Measurements from ENCODE around the gene SOX15. TPM values are rescaled to one million over a fixed set of nuclear protein-coding genes. Genes with fewer than 3 reads are reported as not detected.

SOX15 gene
- total RNA-seq, 1 experiment from 2014 or later = 6.3 TPM

DNA sequence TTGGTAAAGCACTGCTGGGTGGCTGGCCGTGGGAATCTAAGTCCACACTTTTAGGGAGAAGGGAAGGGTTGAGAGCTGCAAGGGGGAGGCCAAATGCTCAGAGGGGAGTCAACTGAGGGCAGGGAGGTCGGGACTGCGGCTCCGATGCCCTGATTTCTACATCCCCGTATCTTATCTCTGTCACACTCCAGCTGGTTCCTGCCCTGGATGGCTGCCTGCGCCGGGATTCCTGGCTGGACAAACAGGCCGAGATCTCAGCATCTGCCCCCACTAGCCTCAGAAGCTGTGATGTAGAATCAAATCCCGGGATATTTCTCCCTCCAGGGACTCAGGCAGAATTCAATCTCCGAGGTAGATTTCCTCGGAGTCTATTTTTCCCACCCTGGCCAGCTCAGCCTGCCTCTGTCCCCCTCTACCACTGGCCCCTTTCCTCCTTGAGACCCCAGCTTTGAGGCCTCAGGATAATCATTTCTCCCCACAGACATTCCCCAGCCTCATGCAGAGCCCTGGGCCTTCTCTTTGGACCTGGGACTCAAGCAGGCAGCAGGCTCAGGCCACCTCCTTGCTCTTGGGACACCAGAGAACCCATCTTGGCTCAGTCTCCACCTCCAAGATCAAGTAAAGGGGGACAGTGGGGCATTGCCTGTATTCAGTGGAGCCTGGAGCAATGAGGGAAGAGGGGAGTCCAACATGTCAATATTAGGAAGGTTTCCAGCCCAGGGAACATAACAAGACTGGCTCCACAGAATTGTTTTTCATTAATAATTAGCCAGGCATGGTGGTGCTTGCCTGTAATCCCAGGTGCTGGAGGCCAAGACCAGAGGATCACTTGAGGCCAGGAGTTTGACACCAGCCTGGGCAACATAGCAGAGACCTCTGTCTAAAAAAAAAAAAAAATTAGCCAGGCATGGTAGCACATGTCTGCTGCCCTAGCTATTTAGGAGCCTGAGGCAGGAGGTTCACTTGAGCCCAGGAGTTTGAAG is 41.8 kb upstream of the SOX15 start:
- Histone ChIP-seq H3K27me3 (ENCODE audit: low read length) (no peaks in the 10 kb centered on the region), H4K20me1 (ENCODE audit: low read length) (no peaks in the 10 kb centered on the region), H3K4me2 (ENCODE audit: low read length) (no peak overlapping the region), H3K4me1 (ENCODE audit: insufficient read depth, low read length) (no peaks in the 10 kb centered on the region), H3K9me2 (replicated peaks; ENCODE audit: low read length) (no peaks in the 10 kb centered on the region), H3F3A (ENCODE audit: low read length, unreplicated experiment) (no peaks in the 10 kb centered on the region), H2AFZ (ENCODE audit: low read length) (no peak overlapping the region), H3K9me3 (ENCODE audit: low read length) (no peaks in the 10 kb centered on the region), H3K36me3 (ENCODE audit: low read depth, low read length) (no peaks in the 10 kb centered on the region), H3K27ac (ENCODE audit: low read length) (no peak overlapping the region), H3K4me3 (ENCODE audit: low read length) (no peak overlapping the region), H3K79me2 (ENCODE audit: low read length) (peaks cover 8% of the 10 kb centered on the region), H3K9ac (ENCODE audit: low read length) (no peak overlapping the region)
- CTCF ChIA-PET = interaction anchor here (0.6 to 1.9 kb wide), 4 partner anchors 16 to 57 kb away, joined by 6 to 8 read pairs (median 6); partner anchors contain the start of gene WRAP53
- BruUV-seq (replicated peaks) = no TSS peak
- ATAC-seq (no peak), DNase-seq (no peak)
- POLR2A ChIA-PET (ENCODE audit: unreplicated experiment) = no interaction called here
- intact Hi-C loops (cut with micrococcal nuclease) = loop anchor here (5.0 kb wide), 1 partner anchor 56 kb away; the partner anchor contains the start of genes TP53 and WRAP53
- TF ChIP-seq EZH2 (IDR thresholded peaks at IDR 0.05; ENCODE audit: low read length, unreplicated experiment) (no peak), EZH2phosphoT487 (IDR thresholded peaks at IDR 0.05; ENCODE audit: borderline replicate concordance, low read length) (no peak)
- TF ChIP-seq, protein P1, sequence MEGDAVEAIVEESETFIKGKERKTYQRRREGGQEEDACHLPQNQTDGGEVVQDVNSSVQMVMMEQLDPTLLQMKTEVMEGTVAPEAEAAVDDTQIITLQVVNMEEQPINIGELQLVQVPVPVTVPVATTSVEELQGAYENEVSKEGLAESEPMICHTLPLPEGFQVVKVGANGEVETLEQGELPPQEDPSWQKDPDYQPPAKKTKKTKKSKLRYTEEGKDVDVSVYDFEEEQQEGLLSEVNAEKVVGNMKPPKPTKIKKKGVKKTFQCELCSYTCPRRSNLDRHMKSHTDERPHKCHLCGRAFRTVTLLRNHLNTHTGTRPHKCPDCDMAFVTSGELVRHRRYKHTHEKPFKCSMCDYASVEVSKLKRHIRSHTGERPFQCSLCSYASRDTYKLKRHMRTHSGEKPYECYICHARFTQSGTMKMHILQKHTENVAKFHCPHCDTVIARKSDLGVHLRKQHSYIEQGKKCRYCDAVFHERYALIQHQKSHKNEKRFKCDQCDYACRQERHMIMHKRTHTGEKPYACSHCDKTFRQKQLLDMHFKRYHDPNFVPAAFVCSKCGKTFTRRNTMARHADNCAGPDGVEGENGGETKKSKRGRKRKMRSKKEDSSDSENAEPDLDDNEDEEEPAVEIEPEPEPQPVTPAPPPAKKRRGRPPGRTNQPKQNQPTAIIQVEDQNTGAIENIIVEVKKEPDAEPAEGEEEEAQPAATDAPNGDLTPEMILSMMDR (conservative IDR thresholded peaks at IDR 0.05; ENCODE audit: low read depth, low read length) = no peak

- Histone ChIP-seq H3F3A (ENCODE audit: low read length, unreplicated experiment) (no peaks in the 10 kb centered on the region), H3K9me3 (ENCODE audit: low read length) (no peaks in the 10 kb centered on the region), H3K4me3 (ENCODE audit: low read length) (no peak within 1 kb of the TSS), H3K36me3 (ENCODE audit: low read depth, low read length) (no peaks in the 10 kb centered on the region), H3K79me2 (ENCODE audit: low read length) (peaks cover 13% of the 10 kb centered on the region), H3K4me1 (ENCODE audit: insufficient read depth, low read length) (no peaks in the 10 kb centered on the region), H3K9me2 (replicated peaks; ENCODE audit: low read length) (no peaks in the 10 kb centered on the region), H3K27me3 (ENCODE audit: low read length) (no peaks in the 10 kb centered on the region), H2AFZ (ENCODE audit: low read length) (no peak within 1 kb of the TSS), H3K4me2 (ENCODE audit: low read length) (no peak within 1 kb of the TSS), H3K27ac (ENCODE audit: low read length) (no peak within 1 kb of the TSS), H4K20me1 (ENCODE audit: low read length) (no peaks in the 10 kb centered on the region), H3K9ac (ENCODE audit: low read length) (no peak within 1 kb of the TSS)
- POLR2A ChIA-PET (ENCODE audit: unreplicated experiment) = no interaction called here
- CTCF ChIA-PET = no interaction called here
- intact Hi-C loops (cut with micrococcal nuclease) = loop anchor here (5.0 kb wide), 1 partner anchor 57 kb away; the partner anchor contains the start of genes TP53 and WRAP53
- TF ChIP-seq, protein P1 (conservative IDR thresholded peaks at IDR 0.05; ENCODE audit: low read depth, low read length) = no peak
- TF ChIP-seq EZH2phosphoT487 (IDR thresholded peaks at IDR 0.05; ENCODE audit: borderline replicate concordance, low read length) (no peak), EZH2 (IDR thresholded peaks at IDR 0.05; ENCODE audit: low read length, unreplicated experiment) (no peak)
- no peak for ATAC-seq
- DNase-seq = no peak
- no TSS peak for BruUV-seq (replicated peaks)
Observed at GRCh38 chr17:7629939-7630571, 40.2 kb upstream of the SOX15 start, which contains the start of gene SHBG. TSS of gene SHBG (plus strand) at chr17:7630135. CDS start at chr17:7630173, 38 bp downstream.
